ENCODE data around the gene CSF3.

CSF3 gene

DNA sequence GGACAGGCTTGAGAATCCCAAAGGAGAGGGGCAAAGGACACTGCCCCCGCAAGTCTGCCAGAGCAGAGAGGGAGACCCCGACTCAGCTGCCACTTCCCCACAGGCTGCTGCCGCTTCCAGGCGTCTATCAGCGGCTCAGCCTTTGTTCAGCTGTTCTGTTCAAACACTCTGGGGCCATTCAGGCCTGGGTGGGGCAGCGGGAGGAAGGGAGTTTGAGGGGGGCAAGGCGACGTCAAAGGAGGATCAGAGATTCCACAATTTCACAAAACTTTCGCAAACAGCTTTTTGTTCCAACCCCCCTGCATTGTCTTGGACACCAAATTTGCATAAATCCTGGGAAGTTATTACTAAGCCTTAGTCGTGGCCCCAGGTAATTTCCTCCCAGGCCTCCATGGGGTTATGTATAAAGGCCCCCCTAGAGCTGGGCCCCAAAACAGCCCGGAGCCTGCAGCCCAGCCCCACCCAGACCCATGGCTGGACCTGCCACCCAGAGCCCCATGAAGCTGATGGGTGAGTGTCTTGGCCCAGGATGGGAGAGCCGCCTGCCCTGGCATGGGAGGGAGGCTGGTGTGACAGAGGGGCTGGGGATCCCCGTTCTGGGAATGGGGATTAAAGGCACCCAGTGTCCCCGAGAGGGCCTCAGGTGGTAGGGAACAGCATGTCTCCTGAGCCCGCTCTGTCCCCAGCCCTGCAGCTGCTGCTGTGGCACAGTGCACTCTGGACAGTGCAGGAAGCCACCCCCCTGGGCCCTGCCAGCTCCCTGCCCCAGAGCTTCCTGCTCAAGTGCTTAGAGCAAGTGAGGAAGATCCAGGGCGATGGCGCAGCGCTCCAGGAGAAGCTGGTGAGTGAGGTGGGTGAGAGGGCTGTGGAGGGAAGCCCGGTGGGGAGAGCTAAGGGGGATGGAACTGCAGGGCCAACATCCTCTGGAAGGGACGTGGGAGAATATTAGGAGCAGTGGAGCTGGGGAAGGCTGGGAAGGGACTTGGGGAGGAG, at the start of gene CSF3:
Gene CSF3, plus strand, starts transcription at position 436 of the 993 bp plus-strand sequence. Its CDS starts 35 bp downstream, at position 471.
- FAIRE-seq = no peak

DNA sequence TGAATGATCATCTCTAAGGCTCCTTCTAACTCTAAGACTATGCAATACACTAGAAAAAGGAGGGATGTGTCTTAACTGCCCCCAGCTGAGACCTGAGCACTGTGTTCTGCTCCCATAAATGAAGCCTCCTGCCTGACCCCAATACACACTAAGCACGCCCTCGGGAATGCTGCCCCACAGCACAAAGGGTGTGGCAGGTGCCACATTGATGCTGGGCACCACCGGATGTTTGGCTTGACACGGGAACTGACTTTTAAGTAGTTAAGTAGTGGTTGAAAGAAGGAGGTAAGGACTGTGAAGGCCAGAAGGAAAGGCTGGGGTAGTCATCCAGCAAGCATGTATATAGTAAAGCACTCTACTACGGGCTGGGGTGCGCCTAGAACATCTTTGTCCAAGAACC, 48.5 kb upstream of the CSF3 start:
- no peak for FAIRE-seq

- FAIRE-seq = no peak
Measured at GRCh38 chr17:39968761-39969160, 46.5 kb upstream of the CSF3 start.

- no peak for FAIRE-seq
Measured at GRCh38 chr17:39969375-39969774, 45.9 kb upstream of the CSF3 start.

DNA sequence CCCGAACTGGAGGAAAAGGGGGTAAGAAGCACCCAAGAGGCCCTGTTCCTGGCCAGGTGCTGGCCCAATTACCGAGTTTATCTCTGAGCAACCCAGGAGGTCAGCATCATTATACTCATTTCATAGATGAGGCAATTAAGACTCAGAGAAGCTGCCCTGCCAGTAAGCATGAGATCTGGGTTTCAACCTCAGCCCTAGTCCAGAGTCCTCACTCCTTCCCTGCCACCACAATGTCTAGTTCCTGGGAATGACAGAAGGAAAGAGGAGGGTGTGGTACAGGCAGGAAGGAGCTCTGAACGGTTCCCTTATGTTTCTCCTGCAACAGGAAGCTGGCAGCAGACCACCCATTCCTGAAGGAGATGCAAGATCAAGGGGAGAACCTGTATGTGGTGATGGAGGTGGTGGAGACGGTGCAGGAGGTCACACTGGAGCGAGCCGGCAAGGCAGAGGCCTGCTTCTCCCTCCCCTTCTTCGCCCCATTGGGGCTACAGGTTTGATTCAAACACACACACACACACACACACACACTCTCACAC, 45.0 kb upstream of the CSF3 start:
- no peak for FAIRE-seq

DNA sequence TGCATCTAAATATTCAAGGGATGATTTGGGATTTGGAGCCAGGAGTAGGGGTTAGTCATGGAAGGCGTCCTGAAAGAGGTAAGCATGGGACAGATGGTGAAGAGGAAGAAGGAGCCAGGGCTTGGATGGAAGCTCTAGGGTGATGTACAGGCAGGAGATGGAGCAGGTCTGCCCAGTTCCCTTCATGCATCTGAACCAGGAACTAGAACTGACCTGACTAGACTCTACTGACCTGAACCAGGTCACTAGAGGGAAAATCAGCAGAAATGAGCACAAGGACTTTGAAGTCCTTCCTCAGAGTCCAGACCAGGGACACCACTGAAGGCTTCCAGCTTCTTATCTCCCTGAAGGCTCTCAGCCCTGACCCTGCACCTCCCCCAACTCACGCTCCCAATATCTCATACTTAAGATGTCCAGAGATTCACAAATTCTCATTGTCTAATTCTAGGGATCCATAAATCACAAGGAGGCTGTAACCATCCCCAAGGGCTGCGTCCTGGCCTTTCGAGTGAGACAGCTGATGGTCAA, 44.1 kb upstream of the CSF3 start:
- FAIRE-seq = no peak

DNA sequence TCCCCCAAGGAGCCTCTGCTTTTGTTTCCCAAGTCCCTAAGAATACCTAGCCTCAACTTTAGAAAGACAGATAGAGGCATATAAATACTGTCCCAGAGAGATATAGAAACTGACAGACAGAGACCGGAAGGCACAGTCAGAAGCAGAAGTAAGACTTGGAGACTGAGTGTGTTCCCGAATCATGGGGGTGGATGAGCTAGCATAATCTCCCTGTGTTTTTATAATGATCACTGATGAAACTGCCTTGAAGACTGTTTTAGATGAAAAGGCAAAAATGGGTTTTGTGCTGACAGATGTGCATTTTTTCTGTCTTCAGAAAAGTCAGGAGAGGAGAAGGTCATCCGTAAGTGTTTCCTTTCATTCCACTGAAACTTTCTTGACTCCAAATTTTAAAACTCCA, 43.0 kb upstream of the CSF3 start:
- no peak for FAIRE-seq

- FAIRE-seq = no peak
Measured at GRCh38 chr17:39973496-39973895, 41.7 kb upstream of the CSF3 start.

DNA sequence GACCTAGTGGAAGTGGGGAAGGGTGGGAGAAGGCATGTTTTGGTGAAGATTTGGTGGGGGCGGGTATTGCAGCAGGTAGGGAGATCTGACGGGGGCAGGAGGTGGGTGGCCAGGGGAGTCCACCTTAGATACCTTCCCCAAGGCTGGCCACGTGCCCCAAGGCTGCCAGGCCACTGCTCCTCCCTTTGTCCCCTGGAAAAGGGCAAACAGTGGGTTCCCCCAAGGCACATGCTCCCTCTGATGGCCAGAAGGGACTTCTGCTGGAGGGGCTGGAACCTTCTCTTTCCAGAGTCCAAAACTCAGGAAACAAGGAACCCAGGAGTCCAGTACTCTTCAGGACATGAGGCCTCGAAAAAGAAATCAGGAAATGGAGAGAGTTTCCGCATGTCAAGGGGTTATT, 40.8 kb upstream of the CSF3 start:
- no peak for FAIRE-seq

DNA sequence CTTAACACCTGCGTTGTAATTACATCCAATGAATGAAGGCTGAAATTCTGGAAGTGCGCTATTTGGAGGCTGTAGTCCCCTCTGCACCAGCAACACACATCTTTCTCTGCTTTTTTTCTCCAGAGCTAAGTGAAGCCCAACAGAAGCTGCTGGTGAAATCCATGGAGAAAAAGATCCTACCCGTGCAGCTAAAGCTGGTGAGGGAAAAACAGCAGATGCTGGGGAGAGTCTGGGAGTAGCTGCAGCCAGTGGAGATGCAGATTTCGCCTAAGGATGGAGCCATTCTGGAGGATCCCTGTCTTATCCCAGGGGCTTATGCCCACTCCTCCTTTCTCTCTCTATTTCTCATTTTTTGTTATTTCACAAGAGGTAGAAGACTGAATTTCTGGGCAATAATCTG, 39.4 kb upstream of the CSF3 start:
- no peak for FAIRE-seq

DNA sequence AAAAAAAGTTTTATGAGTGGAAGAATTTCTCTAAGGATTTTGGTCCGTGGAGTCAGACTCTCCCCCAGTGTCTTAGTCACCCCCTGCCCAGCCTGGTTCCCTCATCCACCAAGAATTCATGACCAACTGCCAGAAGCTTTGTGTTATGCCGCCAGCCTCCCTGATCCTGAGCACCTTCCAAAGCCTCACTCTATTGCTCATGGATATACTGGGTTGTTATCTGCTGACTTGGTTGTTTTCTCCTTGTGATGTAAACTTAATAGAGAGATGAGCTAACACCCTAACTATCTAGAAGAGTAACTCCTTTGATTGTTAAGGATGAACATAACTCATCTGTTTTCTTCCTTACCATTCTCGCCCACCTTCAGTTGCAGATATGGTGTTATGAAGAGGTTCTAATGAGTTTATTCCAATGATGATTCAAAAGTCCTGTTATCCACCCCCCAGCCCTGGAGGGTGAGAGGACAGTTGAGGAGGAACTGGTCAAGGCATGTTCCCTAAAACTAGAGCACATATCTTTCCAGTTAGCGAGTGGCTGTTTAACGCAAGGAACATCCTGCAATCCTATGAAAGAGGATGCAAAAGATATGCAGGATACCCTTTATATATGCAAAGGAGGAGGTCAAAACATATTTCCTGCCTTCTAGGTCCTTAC, 36.1 kb upstream of the CSF3 start:
- FAIRE-seq = no peak

DNA sequence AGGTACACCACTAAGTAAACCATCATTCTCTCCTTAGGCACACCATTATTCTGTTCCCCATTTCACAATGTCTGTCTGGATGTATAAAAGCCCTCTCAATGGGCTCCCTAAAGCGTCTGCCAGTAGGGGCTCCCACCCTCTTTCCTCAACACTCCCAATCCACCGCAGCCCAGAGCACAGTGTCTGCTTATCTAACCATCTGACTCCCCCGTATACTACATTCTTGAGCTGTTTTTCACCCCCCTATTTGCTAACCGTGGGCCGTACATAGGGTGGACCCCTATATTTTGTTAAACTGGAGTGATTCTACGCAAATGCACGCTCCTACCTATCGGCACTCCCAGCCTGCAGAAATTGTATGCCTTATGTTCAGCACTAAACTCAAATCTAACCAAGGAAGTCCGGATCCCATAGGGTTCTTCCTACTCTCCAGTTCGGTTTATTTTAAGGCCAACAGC, 35.3 kb upstream of the CSF3 start:
- FAIRE-seq = no peak

DNA sequence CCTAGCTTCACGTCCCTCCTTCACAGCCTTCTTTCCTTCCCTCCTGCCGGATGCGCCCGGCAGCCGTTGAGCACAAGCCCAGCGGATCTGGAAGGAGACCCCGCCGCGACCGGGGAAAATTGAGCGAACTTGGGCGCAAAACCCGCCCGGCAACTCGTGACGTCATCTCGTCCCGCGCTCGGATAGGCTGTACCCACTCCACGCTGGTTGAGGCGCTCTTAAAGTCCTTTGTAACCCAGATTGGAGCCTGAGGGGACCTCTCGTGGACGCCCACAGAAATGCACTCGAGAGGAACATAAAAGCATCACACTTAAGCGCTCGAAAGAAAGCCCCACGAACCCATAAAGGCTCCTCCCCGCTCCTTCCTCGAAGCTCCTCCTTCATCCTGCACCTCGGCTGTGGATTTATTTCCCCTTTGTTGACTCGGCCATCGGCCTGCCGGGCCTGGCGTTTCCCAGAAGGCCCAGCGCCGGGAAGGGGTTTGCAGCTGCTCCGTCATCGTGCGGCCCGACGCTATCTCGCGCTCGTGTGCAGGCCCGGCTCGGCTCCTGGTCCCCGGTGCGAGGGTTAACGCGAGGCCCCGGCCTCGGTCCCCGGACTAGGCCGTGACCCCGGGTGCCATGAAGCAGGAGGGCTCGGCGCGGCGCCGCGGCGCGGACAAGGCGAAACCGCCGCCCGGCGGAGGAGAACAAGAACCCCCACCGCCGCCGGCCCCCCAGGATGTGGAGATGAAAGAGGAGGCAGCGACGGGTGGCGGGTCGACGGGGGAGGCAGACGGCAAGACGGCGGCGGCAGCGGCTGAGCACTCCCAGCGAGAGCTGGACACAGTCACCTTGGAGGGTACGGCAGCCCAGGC, 34.7 kb upstream of the CSF3 start, which contains the start of gene PSMD3:
Gene PSMD3, plus strand, starts transcription at position 457 of the 856 bp plus-strand sequence. Its CDS starts 164 bp downstream, at position 621.
- FAIRE-seq = no peak

DNA sequence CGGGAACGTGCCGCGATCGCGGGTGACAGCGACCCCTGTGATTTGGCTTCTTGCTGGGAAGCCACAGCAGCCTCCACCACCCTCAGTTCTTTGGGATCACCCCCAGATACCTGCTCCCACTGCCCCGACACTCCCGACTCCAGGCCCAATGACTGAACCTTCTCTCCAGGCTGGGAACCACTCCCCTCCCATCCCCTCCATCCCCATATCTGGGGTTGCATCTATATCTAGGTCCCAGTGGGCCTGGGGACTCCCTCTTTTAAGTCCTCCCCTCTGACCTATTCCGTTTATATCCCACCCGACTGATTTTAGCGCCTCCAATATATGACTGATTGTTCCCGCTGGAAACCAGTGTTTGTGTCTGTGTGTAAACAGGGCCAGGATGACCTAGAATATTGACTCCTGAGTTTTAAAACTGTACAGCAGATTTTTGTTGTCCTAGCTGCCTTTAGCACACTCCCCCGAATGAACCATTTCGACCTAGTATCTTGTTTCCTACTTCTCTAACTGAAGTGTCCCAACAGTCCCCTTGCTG, 34.0 kb upstream of the CSF3 start:
- no peak for FAIRE-seq

DNA sequence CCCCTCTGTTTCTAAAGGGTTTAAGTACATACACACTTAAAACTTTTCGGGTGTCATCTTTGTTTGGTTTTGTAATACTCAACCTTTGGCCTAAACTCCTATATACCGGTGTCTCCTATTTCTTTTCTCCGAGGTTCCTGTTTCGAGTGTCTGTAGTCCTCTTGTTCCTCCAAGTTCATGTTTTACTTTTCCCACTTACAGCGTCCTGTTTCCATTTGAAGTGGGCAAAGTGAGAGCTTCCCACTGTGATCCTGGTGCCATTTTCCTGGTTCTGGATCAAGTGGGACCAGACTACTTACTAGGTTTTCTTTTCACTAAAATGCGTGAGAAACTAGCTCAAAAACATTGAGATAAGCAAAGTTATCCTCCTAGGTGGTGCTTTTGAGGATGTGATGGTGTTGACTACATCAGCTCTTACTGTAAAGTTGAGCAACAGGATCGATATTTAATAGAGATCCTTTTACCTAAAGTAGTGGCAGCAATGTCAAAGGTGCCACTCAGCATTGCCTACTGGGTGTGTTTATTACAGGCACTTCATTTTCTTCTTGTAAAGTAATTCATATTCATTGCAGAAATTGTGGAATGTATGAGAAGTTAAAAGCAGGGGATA, 33.4 kb upstream of the CSF3 start:
- FAIRE-seq = no peak

GRCh38 chr17:39988206-39988810, 26.9 kb upstream of the CSF3 start:
- FAIRE-seq = no peak

DNA sequence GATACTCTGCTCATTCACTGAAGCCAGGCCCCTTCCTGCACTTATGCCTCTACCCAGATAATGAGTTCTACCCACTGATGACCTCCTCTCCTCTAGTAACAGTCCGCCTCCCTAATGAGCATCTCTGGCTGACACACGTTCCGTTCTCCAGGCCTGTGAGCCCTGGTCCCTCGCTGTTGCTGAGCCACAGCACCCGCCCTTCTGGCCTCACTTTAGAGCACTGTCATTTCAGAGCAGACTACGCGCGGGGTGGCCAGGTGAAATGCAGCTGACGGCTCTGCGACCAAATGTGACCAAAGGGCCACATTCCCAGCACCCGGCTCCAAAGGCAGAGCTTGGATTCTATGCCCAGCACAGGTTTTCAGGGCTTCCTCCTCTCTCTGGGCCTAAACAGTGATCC, 20.8 kb upstream of the CSF3 start:
- FAIRE-seq = no peak

GRCh38 chr17:39995438-39995837, 19.8 kb upstream of the CSF3 start:
- FAIRE-seq = no peak

DNA sequence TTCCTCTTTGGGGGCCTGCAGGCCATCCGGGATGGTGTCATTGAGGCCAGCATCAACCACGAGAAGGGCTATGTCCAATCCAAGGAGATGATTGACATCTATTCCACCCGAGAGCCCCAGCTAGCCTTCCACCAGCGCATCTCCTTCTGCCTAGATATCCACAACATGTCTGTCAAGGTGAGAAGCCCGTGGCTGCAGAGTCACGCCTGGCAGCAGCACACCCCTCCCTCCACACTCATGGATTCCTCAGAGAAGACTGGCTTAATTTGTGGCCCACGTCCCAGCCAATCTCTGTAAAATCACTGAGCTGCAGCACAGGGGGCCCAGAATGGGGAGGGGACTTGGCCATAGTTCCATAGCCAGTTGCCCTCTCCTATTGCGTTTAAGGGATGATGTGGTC, 19.1 kb upstream of the CSF3 start:
- no peak for FAIRE-seq

DNA sequence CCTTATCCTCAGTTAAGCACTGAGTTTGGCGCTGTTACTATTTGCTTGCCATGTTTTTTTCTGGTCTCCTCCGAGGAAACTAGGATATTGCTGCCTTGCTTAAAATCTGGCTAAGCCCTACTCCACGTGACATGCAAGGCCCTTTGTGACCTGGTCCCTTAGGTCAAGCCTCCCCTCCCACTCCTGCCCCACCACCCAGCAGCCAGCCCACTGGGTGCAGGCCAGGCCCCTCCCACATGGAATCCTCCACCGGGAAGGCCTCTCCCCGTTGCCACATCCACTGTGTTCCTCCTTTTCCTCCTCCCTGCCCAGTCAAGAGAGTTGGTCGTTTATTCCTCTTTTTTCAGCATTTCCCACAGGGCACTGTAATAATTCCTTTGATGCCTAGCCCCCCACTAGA, 18.4 kb upstream of the CSF3 start:
- FAIRE-seq = no peak

- FAIRE-seq = no peak
Measured at GRCh38 chr17:39997543-39997942, 17.7 kb upstream of the CSF3 start.

Measured in islet of Langerhans (tissue), 1 donor.